D341Med (cell line): ENCODE results near the gene PALM2AKAP2.

ENCODE experiments used
- DNase-seq: peaks from one replicate; pipeline ENCODE4 v3.0.0; 2012; ENCODE audit warnings: low spot score

PALM2AKAP2 gene

GRCh38 chr9:109771796-109772531 lies 8.0 kb upstream of the PALM2AKAP2 start:
- no peak for DNase-seq

GRCh38 chr9:109775516-109775915 lies 4.5 kb upstream of the PALM2AKAP2 start:
- DNase-seq, result no peak

- no peak for DNase-seq
Observed at GRCh38 chr9:109776391-109776790, 3.6 kb upstream of the PALM2AKAP2 start.

- no peak for DNase-seq
Observed at GRCh38 chr9:109780453-109781033, 545 bp downstream of the PALM2AKAP2 start.

GRCh38 chr9:109781086-109781485 lies 1.1 kb downstream of the PALM2AKAP2 start:
- no peak for DNase-seq

GRCh38 chr9:109781541-109782197 lies 1.7 kb downstream of the PALM2AKAP2 start:
- no peak for DNase-seq

GRCh38 chr9:109787735-109788134 lies 7.7 kb downstream of the PALM2AKAP2 start:
- DNase-seq, result no peak

GRCh38 chr9:109789556-109789955 lies 9.6 kb downstream of the PALM2AKAP2 start:
- DNase-seq, result no peak

GRCh38 chr9:109789971-109790370 lies 10.0 kb downstream of the PALM2AKAP2 start:
- DNase-seq, result no peak

GRCh38 chr9:109791003-109791677 lies 11.1 kb downstream of the PALM2AKAP2 start:
- no peak for DNase-seq

- DNase-seq, result no peak
Observed at GRCh38 chr9:109791747-109792146, 11.7 kb downstream of the PALM2AKAP2 start.

GRCh38 chr9:109792951-109793546 lies 13.1 kb downstream of the PALM2AKAP2 start:
- DNase-seq, result no peak

- DNase-seq, result no peak
Observed at GRCh38 chr9:109793921-109794320, 13.9 kb downstream of the PALM2AKAP2 start.

GRCh38 chr9:109794361-109795012 lies 14.5 kb downstream of the PALM2AKAP2 start:
- DNase-seq, result no peak

- no peak for DNase-seq
Observed at GRCh38 chr9:109795613-109796012, 15.6 kb downstream of the PALM2AKAP2 start.

GRCh38 chr9:109796078-109796477 lies 16.1 kb downstream of the PALM2AKAP2 start:
- no peak for DNase-seq

- DNase-seq, result no peak
Observed at GRCh38 chr9:109797006-109797405, 17.0 kb downstream of the PALM2AKAP2 start.

- no peak for DNase-seq
Observed at GRCh38 chr9:109797509-109797908, 17.5 kb downstream of the PALM2AKAP2 start.

- no peak for DNase-seq
Observed at GRCh38 chr9:109799141-109799540, 19.1 kb downstream of the PALM2AKAP2 start.

GRCh38 chr9:109799792-109800191 lies 19.8 kb downstream of the PALM2AKAP2 start:
- no peak for DNase-seq

GRCh38 chr9:109801484-109801883 lies 21.5 kb downstream of the PALM2AKAP2 start:
- no peak for DNase-seq

- DNase-seq, result no peak
Observed at GRCh38 chr9:109802491-109802890, 22.5 kb downstream of the PALM2AKAP2 start.
